Hypothalamus (tissue), 51 donors: Measurements from ENCODE around the gene ZG16B.
A peak's percentile ranks its signal among the peaks of the same experiment; 100 is the strongest.

Source experiments
- DNase-seq, 51 donors: peaks; one replicate each; lab custom pipeline; 2025; lab: John Stamatoyannopoulos, UW

Gene ZG16B

DNA sequence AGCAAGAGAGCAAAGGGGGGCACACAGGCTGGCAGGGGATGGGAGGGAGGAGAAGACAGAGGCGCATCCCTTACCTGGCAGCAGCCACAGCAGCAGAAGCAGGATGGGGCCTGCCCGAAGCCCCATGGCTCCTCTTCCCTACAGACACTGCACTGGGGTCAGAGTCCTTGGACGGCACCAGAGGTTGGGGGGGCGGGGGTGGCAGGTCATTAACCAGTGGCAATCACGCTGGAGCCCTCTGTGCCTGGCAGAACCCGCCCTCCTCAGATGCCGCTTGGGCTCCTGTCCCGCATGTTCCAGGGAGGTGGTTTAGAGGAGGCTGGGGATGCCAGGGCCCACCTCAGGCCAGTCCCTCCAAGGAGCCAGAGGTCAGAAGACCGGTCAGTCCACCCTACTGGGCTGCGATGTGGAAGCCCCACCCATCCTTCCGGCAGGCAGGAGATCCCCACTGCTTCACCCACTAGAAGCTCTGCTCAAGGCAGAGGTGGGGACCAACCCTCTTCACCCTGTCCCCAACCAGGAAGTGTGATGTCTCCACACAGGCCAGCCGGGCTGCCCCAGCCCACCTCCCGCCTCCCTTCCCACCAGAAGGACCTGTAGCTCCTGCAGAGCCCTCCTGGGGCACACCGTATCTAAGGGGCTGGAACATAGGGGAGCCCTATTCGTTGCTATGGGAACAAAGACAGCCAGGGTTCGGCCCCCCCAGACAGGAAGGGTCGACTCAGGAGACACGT is 11.7 kb downstream of the ZG16B start:
- DNase-seq: no peak

DNA sequence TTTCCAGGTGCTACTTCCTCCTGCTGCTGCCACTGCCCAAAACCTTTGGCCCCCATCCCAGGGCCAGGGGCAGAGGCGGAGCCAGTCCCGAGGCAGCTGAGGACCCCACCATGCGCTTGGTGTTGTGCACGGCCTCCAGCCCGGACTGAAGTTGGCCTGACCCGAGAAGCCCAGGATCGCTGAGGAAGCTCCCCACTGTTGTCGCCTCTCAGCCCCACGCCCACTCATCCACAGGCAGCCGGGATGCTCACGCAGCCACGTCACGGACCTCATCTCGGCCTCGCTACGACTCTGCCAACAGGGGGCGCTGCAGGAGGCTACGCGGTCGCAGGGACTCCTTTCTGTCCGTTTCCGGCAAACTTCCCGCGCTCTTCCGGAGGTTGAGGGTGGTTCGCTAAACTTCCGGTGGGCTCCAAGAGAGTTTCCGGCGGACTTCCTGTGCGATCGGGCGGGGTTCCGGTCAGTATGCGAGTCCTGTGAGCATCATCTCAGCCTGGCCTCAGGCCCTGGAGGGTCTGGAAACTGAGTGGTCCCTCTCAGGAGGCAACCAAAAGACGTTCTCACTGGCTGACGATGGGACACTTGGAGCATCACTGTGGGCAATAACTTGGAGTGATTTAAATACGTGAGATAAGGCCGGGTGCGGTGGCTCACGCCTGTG is 12.4 kb downstream of the ZG16B start:
- peak in 13 of 51 donors; percentile 1 to 42 (median 11) for DNase-seq

DNA sequence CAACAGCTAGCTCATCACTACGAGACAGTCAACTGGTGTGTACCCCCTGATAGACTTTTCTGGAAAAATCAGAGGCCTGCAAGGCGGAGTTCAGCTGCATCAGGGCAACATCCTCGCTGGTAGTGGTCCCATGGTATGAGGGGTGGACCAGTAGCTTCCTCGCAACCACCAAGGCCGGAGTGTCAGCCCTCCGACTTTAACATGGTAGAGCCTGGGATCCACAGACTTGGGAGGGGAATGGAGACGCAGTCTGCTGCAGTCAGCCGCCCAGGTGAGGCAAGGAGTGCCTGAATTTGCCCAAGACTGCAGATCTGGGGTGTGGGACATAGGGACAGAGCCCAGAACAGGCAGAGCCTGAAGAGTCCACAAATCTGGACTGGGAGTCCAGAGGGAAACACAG is 13.4 kb downstream of the ZG16B start:
- DNase-seq: no peak

DNA sequence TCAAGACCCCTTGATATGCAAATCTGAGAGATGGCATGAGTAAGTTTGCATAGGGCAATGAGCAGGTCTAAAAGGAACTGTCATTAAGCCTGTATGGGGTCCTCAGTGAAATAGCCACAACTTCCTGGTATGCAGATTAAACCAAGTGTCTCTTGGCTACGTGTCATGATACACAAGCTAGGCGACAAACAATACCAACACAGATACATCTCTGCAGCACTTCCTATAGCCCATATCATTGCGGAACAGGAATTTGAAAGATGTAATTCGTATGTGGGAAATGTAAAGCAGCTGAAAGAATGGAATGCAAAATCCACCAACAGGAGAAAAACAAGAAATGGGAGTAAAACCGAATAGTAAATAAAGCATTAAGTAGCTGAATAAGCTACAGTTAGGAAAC is 15.0 kb downstream of the ZG16B start:
- DNase-seq: no peak

DNA sequence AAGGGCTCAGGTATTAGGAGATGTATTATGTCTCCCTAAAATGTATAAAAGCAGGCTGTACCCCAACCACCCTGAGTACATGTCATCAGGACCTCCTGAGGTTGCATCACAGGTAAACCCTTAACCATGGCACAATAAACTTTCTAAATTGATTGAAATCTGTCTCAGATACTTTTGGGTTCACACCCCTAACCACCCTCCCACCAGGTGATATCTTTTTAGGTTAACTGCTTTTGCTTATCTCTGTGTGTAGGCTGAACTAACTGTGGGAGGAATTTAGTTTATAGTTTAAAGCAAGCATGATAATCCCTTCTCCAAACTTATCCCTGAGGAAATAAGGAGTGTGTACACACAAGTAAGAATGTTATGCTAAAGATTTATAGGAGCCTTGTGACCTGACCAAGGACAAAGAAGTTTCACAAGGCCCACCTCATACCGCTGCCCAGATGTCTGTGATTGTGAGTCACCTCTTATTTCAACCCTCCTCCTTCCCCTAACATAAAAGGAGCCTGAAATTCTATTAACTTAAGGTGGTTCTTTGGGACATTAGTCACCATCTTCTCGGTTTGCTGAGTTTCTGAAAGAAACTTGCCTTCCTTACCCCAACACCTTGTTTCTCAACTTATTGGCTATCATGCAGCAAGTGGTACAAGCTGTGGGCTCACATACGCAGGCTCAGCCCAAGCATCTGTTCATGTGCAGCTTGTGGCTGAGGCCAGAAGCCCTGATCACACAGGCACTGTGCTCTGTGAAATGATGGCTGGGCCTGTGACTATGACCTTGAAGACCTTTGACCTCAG is 16.6 kb downstream of the ZG16B start:
- DNase-seq: no peak

DNA sequence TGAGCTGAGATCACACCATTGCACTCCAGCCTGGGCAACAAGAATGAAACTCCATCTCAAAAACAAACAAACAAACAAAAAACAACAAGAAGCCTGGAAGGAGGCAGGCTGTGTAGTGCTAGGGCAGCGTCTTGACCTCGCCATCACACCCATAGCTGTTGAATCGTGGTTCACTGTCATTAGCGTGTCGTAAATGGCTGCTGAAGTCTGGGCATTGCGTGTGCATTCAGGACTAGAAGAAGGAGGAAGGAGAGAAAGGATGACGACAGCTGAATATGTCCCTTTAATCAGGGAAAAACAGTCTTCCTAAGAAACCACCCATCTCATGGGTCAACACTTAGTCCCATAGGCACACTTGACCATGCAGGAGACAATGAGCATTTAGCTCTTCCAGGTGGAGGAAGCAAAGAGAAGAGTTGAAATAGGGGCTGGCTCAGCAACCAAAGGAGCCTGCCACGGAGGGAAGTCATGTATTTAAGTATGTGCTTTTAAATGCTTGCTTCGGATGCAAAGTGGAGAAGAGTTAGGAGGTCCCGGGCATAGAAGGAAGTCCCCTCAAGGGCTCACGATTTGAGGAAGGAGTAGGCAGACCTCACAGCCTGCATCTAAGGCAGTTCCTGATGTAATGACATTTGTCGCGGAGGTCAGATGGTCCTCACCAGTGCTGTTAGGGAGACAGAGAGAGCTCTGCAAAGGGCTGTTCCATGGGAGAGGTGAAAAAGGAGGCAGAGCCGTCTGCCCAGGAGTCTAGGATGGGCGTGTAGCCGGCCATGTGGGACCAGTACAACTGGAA is 19.0 kb downstream of the ZG16B start:
- DNase-seq: no peak

DNA sequence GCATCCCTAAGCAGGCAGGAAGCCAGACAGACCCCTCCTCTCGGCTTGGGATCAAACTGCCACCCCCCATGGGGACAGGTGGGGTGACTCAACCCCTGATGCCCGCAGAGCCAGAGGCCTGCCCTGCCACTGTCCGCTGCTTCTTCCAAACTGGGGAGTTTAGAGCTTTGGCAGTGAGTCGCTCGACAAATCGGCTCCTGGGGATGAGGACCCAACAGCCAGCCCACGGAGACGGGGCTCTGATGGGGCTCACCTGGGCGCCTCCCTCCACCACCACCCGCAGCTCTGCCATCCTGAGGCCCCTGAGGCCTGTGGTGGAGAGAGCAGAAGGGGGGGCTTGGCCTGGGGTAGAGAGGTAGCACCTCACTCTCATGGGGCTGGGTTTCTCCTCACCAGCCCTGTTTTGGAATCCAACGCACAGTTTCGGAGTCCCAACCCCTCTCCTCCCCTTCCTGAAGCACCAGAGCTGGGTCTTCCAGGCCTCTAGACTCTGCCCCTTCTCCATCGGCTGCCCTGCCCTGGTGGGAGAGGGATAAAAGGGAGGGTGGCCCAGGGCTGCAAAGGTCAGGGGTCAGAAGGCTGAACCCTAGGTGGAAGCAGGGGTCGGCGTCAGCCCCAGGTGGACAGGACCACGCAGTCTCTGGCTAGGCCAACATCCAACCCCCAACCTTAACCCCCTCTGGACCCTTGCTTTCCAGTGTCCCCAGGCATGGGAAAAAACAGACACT is 22.1 kb downstream of the ZG16B start:
- DNase-seq: no peak

DNA sequence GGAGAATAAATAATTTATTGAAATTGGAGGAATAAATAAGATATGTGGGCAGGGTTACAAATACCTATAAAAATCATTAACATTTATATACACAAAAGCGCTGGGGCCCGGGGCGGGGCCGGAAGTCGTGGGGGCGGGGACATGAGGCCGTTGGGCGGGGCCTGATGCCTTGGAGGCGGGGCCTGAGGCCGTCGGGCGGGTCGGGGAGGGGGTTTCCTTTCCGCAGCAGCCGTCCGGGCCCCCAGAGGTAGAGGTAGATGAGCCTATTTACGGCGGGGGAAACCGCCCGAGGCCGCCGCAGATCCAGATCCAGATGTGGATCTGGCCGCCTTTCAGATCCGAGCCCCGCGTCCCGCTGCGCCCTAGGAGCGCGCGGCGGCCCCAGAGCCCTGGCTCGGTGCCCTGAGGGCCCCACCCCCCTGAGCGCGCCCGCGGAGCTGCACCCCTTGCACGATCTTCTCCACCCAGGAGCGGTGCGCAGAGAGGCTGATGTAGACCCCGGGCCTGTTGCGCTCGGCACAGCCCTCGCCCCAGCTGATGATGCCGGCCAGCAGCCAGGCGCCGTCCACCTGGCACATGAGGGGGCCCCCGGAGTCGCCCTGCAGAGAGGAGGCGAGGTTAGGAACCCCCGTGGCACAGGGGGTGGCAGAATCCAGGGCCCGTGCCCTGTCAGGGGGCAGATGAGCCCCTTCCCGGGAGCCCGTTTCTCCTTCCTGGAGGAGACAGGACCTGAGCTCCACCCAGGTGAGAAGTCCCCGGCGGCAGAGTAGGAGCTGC is 22.8 kb downstream of the ZG16B start:
- no peak for DNase-seq

DNA sequence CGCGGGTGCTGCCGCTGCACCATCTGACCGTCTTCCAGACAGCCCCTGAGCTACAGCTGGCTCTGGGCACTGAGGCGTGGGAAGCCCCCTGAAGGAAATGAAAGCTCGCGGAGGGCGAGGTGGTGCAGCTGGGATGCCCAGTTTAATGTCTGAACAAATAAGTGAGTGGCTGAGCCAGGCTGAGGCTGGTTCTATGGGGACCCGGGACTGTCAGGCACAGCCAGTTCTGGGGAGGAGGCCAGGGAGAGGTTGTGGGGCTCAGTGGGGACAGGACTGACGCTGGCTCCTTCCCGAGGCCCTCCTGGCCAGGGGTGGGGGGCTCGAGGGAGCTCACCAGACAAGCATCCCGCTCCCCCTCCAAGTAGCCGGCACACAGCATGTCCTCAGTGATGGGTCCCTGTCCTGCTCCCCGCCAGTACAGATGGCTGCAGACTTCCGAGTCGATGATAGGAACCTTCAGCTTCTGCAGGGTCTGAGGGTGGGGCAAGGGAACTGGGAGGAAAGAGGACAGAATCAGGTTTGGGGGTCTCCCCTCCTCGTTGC is 23.5 kb downstream of the ZG16B start:
- DNase-seq: no peak

DNA sequence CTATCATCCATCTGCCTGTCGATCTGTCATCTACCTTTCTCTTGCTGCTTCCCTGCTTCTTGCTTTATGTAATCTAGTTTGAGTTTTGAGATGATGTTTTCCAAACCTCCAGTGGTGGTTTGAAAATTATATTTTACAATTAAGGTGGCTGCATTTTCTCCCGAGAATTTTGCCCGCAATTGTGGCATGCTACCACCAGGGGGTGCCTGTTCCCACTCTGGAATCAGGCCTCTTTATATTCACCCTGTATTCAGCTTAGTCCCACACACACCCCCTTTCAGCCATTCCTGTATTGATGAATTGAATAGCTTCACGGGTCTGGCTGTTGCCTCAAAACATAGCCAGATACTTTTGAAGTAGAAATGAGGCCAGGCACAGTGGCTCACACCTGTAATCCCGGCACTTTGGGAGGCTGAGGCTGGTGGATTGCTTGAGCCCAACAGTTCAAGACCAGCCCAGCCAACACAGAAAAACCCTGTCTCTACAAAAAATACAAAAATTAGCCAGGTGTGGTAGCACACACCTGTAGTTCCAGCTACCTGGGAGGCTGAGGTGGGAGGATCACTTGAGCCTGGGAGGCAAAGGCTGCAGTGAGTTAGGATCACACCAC is 24.7 kb downstream of the ZG16B start:
- DNase-seq: no peak

DNA sequence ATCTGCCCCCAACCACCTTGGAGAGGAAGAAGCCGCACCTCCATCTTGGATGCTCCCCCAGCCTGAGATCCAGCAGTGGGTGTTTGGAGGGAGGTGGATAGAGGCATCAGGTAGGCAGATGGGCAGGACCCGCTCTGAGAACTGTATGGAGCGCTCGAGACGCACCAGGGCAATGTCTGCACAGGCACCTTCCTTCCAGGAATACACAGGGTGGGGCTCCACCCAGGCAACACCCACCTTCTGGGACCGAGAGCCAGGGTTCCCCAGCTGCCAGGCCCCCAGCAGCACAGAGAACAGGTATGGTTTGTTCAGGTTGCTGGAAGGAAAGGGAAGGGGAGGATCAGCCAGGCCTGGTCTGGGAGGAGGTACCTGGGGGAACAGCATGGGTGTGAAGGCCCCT is 25.4 kb downstream of the ZG16B start:
- no peak for DNase-seq

DNA sequence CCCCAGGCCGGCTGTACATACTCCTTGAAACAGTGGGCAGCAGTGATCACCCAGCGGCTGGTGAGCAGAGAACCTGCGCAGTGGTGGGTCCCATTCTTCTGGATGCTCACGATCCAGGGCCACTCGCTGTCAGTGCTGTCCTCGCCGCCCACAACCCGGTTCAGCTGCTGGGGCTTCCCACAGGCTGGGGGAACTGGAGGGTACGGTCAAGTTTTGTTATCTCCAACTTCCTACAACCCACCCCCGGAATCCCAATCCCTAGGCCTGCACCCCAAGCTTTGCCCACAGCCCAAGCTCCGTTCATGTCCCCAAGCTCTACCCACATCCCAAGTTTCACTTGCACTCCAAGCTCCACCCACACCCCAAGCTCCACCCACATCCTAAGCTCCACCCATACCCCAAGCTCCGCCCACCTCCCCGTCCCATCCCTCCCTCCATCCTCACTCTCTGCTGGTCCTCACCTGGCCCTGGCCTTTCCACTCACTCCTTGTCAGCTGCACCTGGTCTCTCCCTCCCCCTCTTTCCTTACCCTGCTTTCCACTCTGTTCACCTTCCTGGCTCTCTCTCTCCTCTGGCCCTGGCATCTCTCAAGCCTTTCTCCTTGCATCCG is 26.1 kb downstream of the ZG16B start:
- no peak for DNase-seq

DNA sequence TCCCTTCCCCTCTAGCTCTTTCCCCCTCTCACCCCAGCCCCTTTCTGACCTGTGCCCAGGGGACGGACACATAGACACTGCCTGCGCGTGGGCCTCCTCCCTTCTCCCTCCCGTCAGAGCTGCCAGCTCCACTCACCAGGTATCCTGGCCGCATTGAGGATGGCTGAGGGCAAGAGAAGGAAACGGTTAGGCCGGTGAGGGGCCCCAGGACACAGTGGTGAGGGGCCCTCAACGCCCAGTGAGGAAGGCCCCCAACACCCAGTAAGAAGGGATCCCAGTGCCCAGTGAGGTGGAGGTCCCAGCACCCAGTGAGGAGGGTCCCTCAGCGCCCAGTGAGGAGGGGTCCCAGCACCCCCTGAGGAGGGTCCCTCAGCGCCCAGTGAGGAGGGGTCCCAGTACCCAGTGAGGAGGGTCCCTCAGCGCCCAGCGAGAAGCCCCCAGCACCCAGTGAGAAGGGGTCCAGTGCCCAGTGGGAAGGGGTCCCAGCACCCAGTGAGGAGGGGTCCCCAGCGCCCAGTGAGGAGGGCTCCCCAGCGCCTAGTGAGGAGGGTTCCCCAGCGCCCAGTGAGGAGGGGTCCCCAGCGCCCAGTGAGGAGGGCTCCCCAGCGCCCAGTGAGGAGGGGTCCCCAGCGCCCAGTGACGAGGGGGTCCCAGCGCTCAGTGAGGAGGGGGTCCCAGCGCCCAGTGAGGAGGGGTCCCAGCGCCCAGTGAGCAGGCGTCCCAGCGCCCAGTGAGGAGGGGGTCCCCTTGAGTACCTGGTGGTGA is 26.8 kb downstream of the ZG16B start:
- DNase-seq: no peak

DNA sequence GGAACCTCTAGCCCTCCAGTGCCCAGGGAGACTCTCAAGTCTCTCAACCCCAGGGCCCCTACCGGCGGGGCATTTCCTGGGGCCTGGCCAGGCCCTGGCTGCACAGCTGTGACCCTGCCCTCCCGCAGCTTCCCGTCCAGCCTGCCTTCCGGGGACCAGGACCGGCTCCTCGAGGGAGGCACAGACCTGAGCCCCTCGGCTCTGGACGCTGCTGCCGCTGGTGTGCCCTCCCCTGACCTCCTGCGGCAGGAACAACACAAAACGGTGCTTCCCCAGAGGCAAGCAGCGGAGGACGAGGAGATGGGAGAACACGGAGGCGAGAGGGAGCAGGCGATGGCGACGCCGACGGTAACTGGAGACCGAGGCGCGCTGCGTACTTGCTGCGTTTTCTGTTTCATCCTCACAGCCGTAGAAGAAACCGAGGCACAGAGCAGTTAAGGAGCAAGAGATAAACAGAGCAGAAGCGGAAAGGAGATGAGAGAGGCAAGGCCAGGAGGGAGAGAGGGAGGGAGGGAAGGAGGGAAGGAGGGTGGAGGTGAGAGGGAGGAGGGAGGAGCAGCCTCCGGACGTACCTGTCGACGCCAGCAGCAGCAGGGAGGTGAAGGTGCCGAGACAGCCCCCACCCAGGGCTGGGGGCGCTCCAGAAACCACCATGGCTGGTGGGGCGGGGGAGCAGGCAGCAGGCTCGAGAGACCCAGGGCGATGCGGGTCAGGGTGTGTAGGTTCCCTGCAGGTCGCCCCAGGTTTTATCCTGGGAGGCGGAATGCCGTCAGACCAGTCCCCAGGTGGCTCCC is 27.5 kb downstream of the ZG16B start, which contains the start of gene PRSS22:
PRSS22 (minus strand) TSS at position 720 of the 794 bp plus-strand sequence; CDS start at position 654, 66 bp downstream.
- no peak for DNase-seq

DNA sequence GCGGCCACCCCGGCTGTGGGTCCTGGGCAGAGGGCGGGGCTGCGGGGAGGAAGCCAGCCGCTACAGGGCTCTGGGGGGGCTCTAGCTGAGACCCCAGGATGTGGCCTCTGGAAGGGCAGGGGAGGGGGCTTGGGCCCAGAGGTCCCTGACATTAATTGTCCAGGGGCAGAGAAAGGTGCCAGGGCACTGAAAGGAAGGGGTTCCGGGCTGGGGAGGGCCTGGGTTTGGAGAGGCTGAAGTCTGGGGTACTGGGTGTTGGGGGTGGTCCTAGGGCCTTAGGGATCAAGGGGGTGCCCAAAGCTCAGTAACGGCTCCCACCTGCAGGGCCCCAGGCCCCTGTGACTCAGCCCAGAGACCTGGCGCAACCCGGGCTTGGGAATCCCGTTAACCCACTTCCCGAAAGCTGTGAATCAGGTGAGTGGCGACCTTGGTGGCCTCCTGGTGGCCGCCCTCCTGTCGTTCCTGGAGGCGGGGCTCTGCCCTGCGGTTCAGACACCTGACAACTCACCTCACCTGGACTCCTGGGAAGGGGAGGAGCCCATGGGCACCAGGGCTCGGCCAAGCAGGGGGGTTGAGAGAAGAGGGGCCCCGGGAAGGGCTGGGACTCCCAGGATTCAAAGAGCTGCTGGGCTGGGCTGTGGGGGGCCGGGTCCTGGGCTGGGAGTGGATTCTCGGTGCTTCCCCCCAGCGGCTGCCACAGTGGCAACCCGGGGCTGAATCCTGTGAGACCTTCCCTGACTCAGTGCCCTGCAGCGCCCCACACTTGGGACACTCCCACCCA is 28.3 kb downstream of the ZG16B start:
- DNase-seq: no peak
